Panc1 (cell line): ENCODE measurements around the gene CCL28. TPM values are rescaled to one million over a fixed set of nuclear protein-coding genes. Genes with fewer than 3 reads are reported as not detected.
"Not testable (repeated sequence)": the region's sequence is repeated elsewhere in the genome, so short reads cannot be mapped to it uniquely, and the experiment has no call there.

Experiments used
- ATAC-seq: fragments of 200-7000 bp; cut with Tn5 transposase; 2 replicates; pipeline ENCODE4 v1.9.1; 2020; ENCODE audit warnings: mild to moderate bottlenecking, moderate library complexity
- BruUV-seq: library from RNA; stranded (reverse); fragments of 400-500 nt; replicated peaks from 2 replicates; lab custom pipeline; 2021; lab: Mats Ljungman, UMichigan
- CTCF ChIA-PET: fragments of 300-600 bp; sonication (Branson Sonifier 250); formaldehyde crosslinking; loops from one replicate; lab custom pipeline; 2022; ENCODE audit warnings: antibody characterized with exemption; lab: Charles Lee
- POLR2A ChIA-PET: fragments of 300-600 bp; sonication (Branson Sonifier 250); formaldehyde crosslinking; loops from one replicate; lab custom pipeline; 2022; ENCODE audit warnings: antibody characterized with exemption; lab: Charles Lee
- DNase-seq: peaks from one replicate; pipeline ENCODE4 v3.0.0-alpha.2; 2010; ENCODE audit warnings: low read depth, low spot score
- H3K27ac ChIP-seq: 2 replicates; pipeline ENCODE4 v1.5.1; 2011; ENCODE audit warnings: mild to moderate bottlenecking, low read length, inconsistent platforms
- H3K27me3 ChIP-seq: fragments of 200-500 bp; sonication (Bioruptor generic); 2 replicates; pipeline ENCODE4 v1.6.0; 2014; ENCODE audit warnings: low read length, inconsistent platforms; ENCODE audit not compliant: control insufficient read depth, insufficient read depth
- H3K36me3 ChIP-seq: fragments of 200-500 bp; sonication (Bioruptor generic); 2 replicates; pipeline ENCODE4 v1.5.1; 2014; ENCODE audit warnings: inconsistent platforms, mild to moderate bottlenecking, low read length, moderate library complexity; ENCODE audit not compliant: control insufficient read depth, insufficient read depth
- H3K4me1 ChIP-seq: 2 replicates; pipeline ENCODE4 v1.5.1; 2011; ENCODE audit warnings: inconsistent platforms, mild to moderate bottlenecking, low read length, moderate library complexity; ENCODE audit not compliant: control insufficient read depth, insufficient read depth
- H3K4me3 ChIP-seq, 2 experiments: 2 replicates each; pipeline ENCODE4 v1.5.1; 2011 to 2012; ENCODE audit warnings: low read depth in 2 of 2, low read length in 2 of 2, mild to moderate bottlenecking in 2 of 2, inconsistent platforms in 1 of 2, moderate library complexity in 1 of 2
- H3K9me3 ChIP-seq: fragments of 200-500 bp; sonication (Bioruptor generic); 2 replicates; pipeline ENCODE4 v1.5.1; 2014; ENCODE audit warnings: low read depth, mild to moderate bottlenecking, inconsistent platforms, low read length, moderate library complexity; ENCODE audit not compliant: control insufficient read depth, insufficient read depth
- CTCF ChIP-seq: fragments of 450-650 bp; IDR thresholded peaks from 2 replicates; pipeline ENCODE4 v1.5.1; 2017; ENCODE audit warnings: mild to moderate bottlenecking
- POLR2AphosphoS5 ChIP-seq: IDR thresholded peaks from 2 replicates; pipeline ENCODE4 v1.6.1; 2012; ENCODE audit warnings: mild to moderate bottlenecking, low read depth, low read length, moderate library complexity
- REST ChIP-seq, 2 experiments: IDR thresholded peaks; 2 replicates each; pipeline ENCODE4 v1.6.1; 2011 to 2012; ENCODE audit warnings: low read depth in 2 of 2, control low read depth in 1 of 2, low read length in 1 of 2, mild to moderate bottlenecking in 1 of 2, moderate library complexity in 1 of 2; ENCODE audit not compliant: insufficient read depth in 1 of 2
- SIN3A ChIP-seq: IDR thresholded peaks from 2 replicates; pipeline ENCODE4 v1.6.1; 2012; ENCODE audit warnings: low read depth, mild to moderate bottlenecking, low read length, moderate library complexity, borderline replicate concordance; ENCODE audit not compliant: insufficient read depth
- TCF7L2 ChIP-seq: IDR thresholded peaks from 2 replicates; pipeline ENCODE4 v1.6.1; 2011; ENCODE audit warnings: mild to moderate bottlenecking, low read depth, low read length, inconsistent platforms
- in situ Hi-C: cut with HindIII; loops from 2 replicates; pipeline ENCODE4 v1.10.0; 2016; ENCODE audit warnings: low sequenced_read_pairs, low pct_unique_long_range_greater_than_20kb
- intact Hi-C: fragments of 100-400 bp; cut with micrococcal nuclease; formaldehyde crosslinking; loops from one replicate; pipeline ENCODE4 v1.10.0; 2022; ENCODE audit not compliant: unreplicated experiment
- total RNA-seq: library from RNA; stranded (reverse); gene quantifications from one replicate; pipeline ENCODE4 v1.2.1, GENCODE V29; 2021; ENCODE audit not compliant: unreplicated experiment

Gene CCL28
- total RNA-seq, 1 experiment from 2014 or later = 5.8 TPM

GRCh38 chr5:43410414-43410813 lies 1.8 kb downstream of the CCL28 start:
- no peak for DNase-seq
- Histone ChIP-seq H3K4me1 (no peaks in the 10 kb centered on the region; the same call in 1 of the 2 replicates), H3K4me3 (no peak overlapping the region), H3K27ac (no peak overlapping the region), H3K9me3 (no peaks in the 10 kb centered on the region), H3K36me3 (no peaks in the 10 kb centered on the region), H3K27me3 (no peaks in the 10 kb centered on the region)
- TF ChIP-seq POLR2AphosphoS5 = no peak
- no peak for ATAC-seq
- no TSS peak for BruUV-seq
- POLR2A ChIA-PET = no interaction called here
- CTCF ChIA-PET = interaction anchor here (0.9 to 1.6 kb wide), 2 partner anchors 21 to 74 kb away, joined by 4 to 14 read pairs; partner anchors contain the start of gene TMEM267
- in situ Hi-C loops (no loop called here), intact Hi-C loops (no loop called here)

DNA sequence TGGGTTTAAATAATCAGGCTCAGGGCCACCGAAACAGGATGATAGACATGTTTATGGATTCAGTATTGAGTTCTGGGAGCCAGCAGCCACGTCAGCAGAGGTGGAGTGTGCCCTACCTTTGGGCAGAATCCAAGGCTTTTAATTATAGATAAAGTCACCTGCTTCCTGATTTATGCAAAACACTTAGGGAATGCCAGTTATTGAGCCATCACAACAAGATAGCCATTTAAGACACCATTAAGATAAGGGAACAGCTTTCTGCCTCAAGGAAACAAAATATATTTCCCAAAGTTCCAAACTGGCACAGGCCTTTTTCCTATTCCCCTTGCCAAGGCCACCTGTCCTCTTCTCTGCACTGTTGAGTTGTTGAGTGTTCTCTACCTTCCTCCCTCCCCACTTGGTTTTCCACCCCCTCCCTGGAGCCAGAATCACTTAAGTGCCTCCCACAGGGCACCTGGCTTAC lies 2.4 kb downstream of the CCL28 start:
- ATAC-seq (no peak), DNase-seq (no peak)
- intact Hi-C loops = no loop called here
- Histone ChIP-seq H3K9me3 (no peaks in the 10 kb centered on the region), H3K4me3 (no peak overlapping the region), H3K27me3 (no peaks in the 10 kb centered on the region), H3K27ac (no peak overlapping the region), H3K4me1 (no peaks in the 10 kb centered on the region; the same call in 1 of the 2 replicates), H3K36me3 (no peaks in the 10 kb centered on the region)
- CTCF ChIA-PET = interaction anchor here (1.6 kb wide), 1 partner anchor 74 kb away, joined by 14 read pairs; the partner anchor contains the start of gene TMEM267
- in situ Hi-C loops = no loop called here
- no TSS peak for BruUV-seq
- TF ChIP-seq TCF7L2 (no peak), SIN3A (no peak), REST (IDR thresholded peaks at IDR 0.05; ENCODE audit: insufficient read depth in 1 of 2, low read depth in 2 of 2, low read length in 1 of 2) (no peak), CTCF (no peak), POLR2AphosphoS5 (no peak)
- POLR2A ChIA-PET = no interaction called here

GRCh38 chr5:43402524-43403066 lies 9.6 kb downstream of the CCL28 start:
- peak overlapping the region in 1 of 2 experiments; percentile 3; a peak in 1 of 4 replicates for H3K4me3 ChIP-seq
- ATAC-seq, CTCF ChIA-PET, BruUV-seq, H3K27me3 ChIP-seq, H3K36me3 ChIP-seq, H3K4me1 ChIP-seq, DNase-seq, in situ Hi-C loops, H3K27ac ChIP-seq, H3K9me3 ChIP-seq: not testable (repeated sequence)
- POLR2A ChIA-PET = interaction anchor here (0.6 kb wide), 1 partner anchor 24 kb away, joined by 5 read pairs; no protein-coding TSS in a partner anchor
- intact Hi-C loops = loop anchor here (5.0 kb wide), 1 partner anchor 80 kb away; the partner anchor contains the start of gene TMEM267
